Activated T-cell treated with anti-CD3 and anti-CD28 coated beads, Interleukin-2, amount 50 U/mL, for 4 hours (primary cell): ENCODE results near the gene CAMKMT. TPM values are rescaled to one million over a fixed set of nuclear protein-coding genes. Genes with fewer than 3 reads are reported as not detected.

ENCODE experiments used
- ATAC-seq, 2 donors: fragments of 200-7000 bp; cut with Tn5 transposase; one replicate each; pipeline ENCODE4 v1.10.0; 2021
- DNase-seq: peaks from one replicate; pipeline ENCODE4 v3.0.0-alpha.2; 2020
- H3K27me3 Mint-ChIP-seq: one replicate; pipeline ENCODE4 v1.8.0; 2021; ENCODE audit warnings: low read depth, mixed read lengths
- H3K36me3 Mint-ChIP-seq: one replicate; pipeline ENCODE4 v1.8.0; 2022; ENCODE audit warnings: mixed read lengths; ENCODE audit not compliant: insufficient read depth
- H3K4me1 Mint-ChIP-seq: one replicate; pipeline ENCODE4 v1.8.0; 2021; ENCODE audit warnings: low read depth, mixed read lengths
- H3K4me3 Mint-ChIP-seq: one replicate; pipeline ENCODE4 v1.8.0; 2021; ENCODE audit warnings: mild to moderate bottlenecking, moderate library complexity, mixed read lengths
- H3K9me3 Mint-ChIP-seq: one replicate; pipeline ENCODE4 v1.8.0; 2021; ENCODE audit warnings: mixed read lengths
- total RNA-seq, 3 donors: library from RNA; stranded (reverse); gene quantifications; one replicate each; pipeline ENCODE4 v1.2.1, GENCODE V29; 2021

CAMKMT gene
- total RNA-seq, 3 donors from 2014 or later: 9.5 to 12.3 (median 10.0) TPM

- Mint-ChIP-seq H3K4me3 (no peak overlapping the region), H3K9me3 (no peaks in the 10 kb centered on the region), H3K27me3 (no peaks in the 10 kb centered on the region), H3K4me1 (no peaks in the 10 kb centered on the region), H3K36me3 (peaks cover 16% of the 10 kb centered on the region)
- ATAC-seq: no peak
- no peak for DNase-seq
These were observed 167.7 kb downstream of the CAMKMT start for GRCh38 chr2:44529448-44529847.

- H3K4me1 Mint-ChIP-seq: no peaks in the 10 kb centered on the region
- H3K27me3 Mint-ChIP-seq: no peaks in the 10 kb centered on the region
- ATAC-seq (no peak), DNase-seq (no peak)
- H3K36me3 Mint-ChIP-seq: peaks cover 14% of the 10 kb centered on the region
- H3K4me3 Mint-ChIP-seq: no peak overlapping the region
- no peaks in the 10 kb centered on the region for H3K9me3 Mint-ChIP-seq
These were observed 169.5 kb downstream of the CAMKMT start for GRCh38 chr2:44531289-44531688.

DNA sequence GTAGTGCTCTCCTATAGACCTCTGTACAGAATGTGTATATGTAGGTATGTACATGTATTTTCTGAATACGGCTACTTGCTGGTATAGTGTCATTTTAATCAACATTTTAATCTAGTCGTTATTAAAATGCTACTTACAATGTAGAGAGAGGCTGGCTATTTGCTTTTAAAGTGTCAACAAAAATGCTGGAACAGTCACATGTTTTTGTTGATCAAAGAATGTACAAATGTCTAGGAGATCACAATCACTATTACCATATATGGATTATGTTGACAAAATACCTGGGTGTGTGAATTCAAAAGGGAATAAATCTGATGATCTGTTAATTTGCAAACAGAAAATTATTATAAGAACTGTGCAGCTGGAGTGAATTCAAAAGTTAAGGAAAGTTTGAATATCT is 170.3 kb downstream of the CAMKMT start:
- Mint-ChIP-seq H3K36me3 (peaks cover 14% of the 10 kb centered on the region), H3K27me3 (no peaks in the 10 kb centered on the region), H3K4me1 (no peaks in the 10 kb centered on the region), H3K4me3 (no peak overlapping the region), H3K9me3 (no peaks in the 10 kb centered on the region)
- no peak for DNase-seq
- no peak for ATAC-seq

- no peak for DNase-seq
- no peaks in the 10 kb centered on the region for H3K4me1 Mint-ChIP-seq
- peaks cover 13% of the 10 kb centered on the region for H3K36me3 Mint-ChIP-seq
- ATAC-seq: no peak
- H3K27me3 Mint-ChIP-seq: no peaks in the 10 kb centered on the region
- no peak overlapping the region for H3K4me3 Mint-ChIP-seq
- H3K9me3 Mint-ChIP-seq: no peaks in the 10 kb centered on the region
These were observed 171.8 kb downstream of the CAMKMT start for GRCh38 chr2:44533508-44533907.

DNA sequence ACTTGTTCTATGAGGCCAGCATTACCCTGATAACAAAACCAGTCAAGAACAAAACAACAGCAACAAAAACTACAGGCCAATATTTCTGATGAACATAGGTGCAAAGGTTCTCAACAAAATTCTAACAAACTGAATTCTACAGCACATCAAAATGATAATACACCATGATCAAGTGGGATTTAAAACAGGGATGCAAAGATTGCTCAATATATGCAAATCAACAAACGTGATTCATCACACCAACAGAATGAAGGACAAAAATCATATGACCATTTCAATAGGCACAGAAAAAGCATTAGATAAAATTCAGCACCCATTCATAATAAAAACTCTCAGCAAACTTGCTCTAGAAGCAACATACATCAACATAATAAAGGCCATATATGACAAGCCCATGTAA is 173.6 kb downstream of the CAMKMT start:
- ATAC-seq (no peak), DNase-seq (no peak)
- no peaks in the 10 kb centered on the region for H3K27me3 Mint-ChIP-seq
- no peaks in the 10 kb centered on the region for H3K9me3 Mint-ChIP-seq
- no peak overlapping the region for H3K4me3 Mint-ChIP-seq
- no peaks in the 10 kb centered on the region for H3K4me1 Mint-ChIP-seq
- H3K36me3 Mint-ChIP-seq: peaks cover 11% of the 10 kb centered on the region

DNA sequence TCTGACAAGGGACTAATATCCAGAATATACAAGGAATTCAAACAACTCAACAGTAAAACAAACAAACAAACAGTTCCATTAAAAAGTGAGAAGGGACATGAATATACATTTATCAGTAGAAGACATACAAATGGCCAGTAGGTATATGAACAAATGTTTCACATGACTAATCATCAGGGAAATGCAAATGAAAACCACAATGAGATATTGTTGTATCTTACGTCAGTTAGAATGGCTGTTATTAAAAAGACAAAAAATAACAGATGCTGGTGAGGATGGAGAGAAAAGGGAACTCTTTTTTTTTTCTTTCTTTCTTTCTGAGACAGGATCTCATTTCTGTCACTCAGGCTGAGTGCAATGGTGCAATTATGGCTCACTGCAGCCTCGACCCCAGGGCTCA is 175.5 kb downstream of the CAMKMT start:
- Mint-ChIP-seq H3K4me1 (no peaks in the 10 kb centered on the region), H3K4me3 (no peak overlapping the region), H3K27me3 (no peaks in the 10 kb centered on the region), H3K36me3 (peaks cover 9% of the 10 kb centered on the region), H3K9me3 (no peaks in the 10 kb centered on the region)
- no peak for DNase-seq
- no peak for ATAC-seq

DNA sequence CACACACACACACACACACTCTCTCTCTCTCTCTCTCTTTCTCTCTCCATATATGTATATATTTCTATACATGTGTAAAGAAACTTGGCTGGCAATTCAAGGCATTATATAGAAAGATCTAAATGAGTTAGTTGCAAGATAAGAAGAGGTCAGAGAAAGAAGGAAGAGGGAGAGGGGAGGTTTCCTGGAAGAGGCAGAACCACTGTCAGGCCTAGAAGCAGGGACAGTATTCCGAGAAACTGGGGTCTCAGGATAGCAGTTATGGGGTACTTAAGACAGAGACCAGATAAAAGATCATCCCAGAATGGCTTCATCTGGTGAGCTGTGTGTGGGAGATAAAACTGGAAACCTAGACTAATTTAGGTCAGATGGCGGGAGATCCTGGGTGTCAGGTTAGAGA is 180.8 kb downstream of the CAMKMT start:
- H3K9me3 Mint-ChIP-seq: no peaks in the 10 kb centered on the region
- H3K4me3 Mint-ChIP-seq: no peak overlapping the region
- DNase-seq (no peak), ATAC-seq (no peak)
- H3K36me3 Mint-ChIP-seq: peaks cover 2% of the 10 kb centered on the region
- H3K4me1 Mint-ChIP-seq: no peaks in the 10 kb centered on the region
- no peaks in the 10 kb centered on the region for H3K27me3 Mint-ChIP-seq

DNA sequence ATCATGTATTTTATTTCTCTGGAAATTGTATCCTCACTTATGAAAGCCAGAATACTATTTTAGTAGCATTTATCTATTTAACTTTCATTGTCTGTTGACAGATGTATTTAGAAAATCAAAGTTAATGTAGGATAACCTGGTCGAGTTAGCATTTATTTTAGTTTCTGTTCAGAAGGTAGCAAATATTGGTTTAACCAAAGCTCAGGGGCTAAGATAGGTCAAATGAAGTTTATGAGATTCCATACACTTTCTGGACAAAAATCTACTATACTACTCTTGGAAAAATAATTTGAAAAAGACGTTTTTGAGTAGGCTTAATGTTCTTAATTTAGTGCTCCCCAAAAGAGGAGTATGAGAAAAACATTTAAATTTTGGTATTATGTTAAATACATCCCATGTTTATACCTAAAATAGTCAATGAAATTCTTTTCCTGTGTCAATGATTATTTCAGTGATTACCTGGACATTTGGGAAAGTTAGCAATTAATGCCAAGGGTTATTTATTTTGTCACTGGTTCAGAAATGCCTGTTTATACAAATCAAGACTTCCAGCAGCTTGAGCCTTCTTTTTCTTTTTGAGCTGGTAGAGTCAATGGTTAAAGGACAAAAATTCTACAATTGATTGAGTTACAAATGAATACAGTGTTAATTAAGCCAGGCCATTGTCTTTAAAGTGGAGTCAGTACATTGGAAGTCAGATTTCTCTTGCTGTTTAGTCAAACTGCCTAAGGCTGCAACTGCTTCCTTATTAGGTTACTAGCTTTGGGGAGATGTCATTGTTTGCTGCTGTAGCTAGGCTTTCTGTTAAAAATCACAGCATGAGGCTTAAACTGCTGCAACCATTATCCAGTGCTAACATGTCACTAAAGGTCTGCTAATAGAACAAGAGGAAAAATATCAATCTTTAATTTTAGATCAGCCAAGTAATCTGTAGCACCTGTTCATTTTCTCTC is 182.3 kb downstream of the CAMKMT start:
- no peaks in the 10 kb centered on the region for H3K9me3 Mint-ChIP-seq
- H3K27me3 Mint-ChIP-seq: no peaks in the 10 kb centered on the region
- DNase-seq (no peak), ATAC-seq (no peak)
- no peak overlapping the region for H3K4me3 Mint-ChIP-seq
- H3K4me1 Mint-ChIP-seq: no peaks in the 10 kb centered on the region
- H3K36me3 Mint-ChIP-seq: peaks cover 7% of the 10 kb centered on the region

- H3K36me3 Mint-ChIP-seq: peaks cover 16% of the 10 kb centered on the region
- ATAC-seq: no peak
- H3K9me3 Mint-ChIP-seq: no peaks in the 10 kb centered on the region
- no peaks in the 10 kb centered on the region for H3K4me1 Mint-ChIP-seq
- no peak for DNase-seq
- no peak overlapping the region for H3K4me3 Mint-ChIP-seq
- no peaks in the 10 kb centered on the region for H3K27me3 Mint-ChIP-seq
These were observed 183.3 kb downstream of the CAMKMT start for GRCh38 chr2:44545005-44545404.

- no peaks in the 10 kb centered on the region for H3K27me3 Mint-ChIP-seq
- H3K36me3 Mint-ChIP-seq: peaks cover 22% of the 10 kb centered on the region
- ATAC-seq (no peak), DNase-seq (no peak)
- H3K4me1 Mint-ChIP-seq: peaks cover 3% of the 10 kb centered on the region
- no peak overlapping the region for H3K4me3 Mint-ChIP-seq
- no peaks in the 10 kb centered on the region for H3K9me3 Mint-ChIP-seq
These were observed 184.8 kb downstream of the CAMKMT start for GRCh38 chr2:44546459-44547127.

DNA sequence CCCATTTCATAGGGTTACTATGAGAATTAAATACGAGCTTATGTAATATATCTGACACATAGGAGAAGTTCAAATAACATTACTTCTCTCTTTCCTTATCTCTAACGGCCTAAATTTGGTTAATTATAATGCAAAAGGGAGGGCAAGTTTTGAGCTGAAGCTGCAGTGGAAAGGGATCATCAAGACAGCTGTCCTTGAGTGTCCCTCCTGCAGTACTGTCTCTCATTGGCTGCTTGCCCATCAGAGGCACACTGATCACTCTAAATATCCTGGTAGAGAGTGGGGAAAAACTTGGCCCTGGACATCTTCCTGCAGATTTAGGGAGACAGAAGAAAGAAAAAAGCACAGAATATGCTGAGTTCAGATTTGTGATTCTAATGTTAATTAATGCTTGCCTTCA is 186.0 kb downstream of the CAMKMT start:
- no peak for ATAC-seq
- H3K4me1 Mint-ChIP-seq: peaks cover 3% of the 10 kb centered on the region
- no peak for DNase-seq
- H3K36me3 Mint-ChIP-seq: peaks cover 22% of the 10 kb centered on the region
- H3K4me3 Mint-ChIP-seq: no peak overlapping the region
- H3K27me3 Mint-ChIP-seq: no peaks in the 10 kb centered on the region
- no peaks in the 10 kb centered on the region for H3K9me3 Mint-ChIP-seq

DNA sequence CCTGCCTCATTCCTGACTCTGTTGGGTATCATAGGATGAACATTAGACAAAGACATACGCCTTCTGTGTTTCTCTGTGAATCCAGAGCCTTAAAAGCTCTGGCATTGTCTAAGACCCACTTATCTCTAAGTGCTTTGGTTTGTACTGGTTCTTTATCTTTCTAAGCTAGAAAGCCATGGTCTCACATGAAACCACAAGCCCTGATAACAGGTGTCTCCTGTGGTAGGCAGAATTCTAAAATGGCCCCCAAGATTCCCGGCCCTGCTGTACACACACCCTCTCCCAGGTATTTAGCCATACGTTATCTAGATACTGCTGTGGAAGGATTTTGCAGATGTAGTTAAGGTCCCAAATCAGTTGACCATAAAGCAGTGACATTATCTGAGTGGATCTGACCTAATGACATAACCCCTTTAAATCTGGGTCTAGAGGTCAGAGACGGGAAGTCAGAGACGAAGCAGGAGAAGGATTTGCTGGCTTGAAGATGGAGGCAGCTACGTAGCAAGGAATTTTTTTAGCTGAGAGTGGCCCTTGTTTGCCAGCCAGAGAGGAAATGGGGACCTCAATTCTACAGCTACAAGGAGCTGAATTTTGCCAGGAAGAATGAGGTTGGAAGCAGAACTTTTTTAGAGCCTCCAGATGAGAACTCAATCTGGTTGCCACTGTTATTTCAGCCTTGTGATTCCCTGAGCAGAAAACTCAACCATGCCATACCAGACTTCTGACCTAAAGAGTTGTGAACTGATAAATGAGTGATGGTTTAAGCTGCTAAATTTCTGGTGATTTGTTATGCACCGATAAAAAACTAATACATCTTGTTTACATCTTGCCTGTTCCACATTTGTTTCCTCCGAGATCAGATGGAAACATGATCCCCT is 186.7 kb downstream of the CAMKMT start:
- no peaks in the 10 kb centered on the region for H3K9me3 Mint-ChIP-seq
- no peak overlapping the region for H3K4me3 Mint-ChIP-seq
- no peaks in the 10 kb centered on the region for H3K27me3 Mint-ChIP-seq
- H3K4me1 Mint-ChIP-seq: peaks cover 3% of the 10 kb centered on the region
- DNase-seq (no peak), ATAC-seq (no peak)
- H3K36me3 Mint-ChIP-seq: peaks cover 22% of the 10 kb centered on the region

- Mint-ChIP-seq H3K4me1 (peaks cover 3% of the 10 kb centered on the region), H3K36me3 (peaks cover 25% of the 10 kb centered on the region), H3K4me3 (no peak overlapping the region), H3K27me3 (no peaks in the 10 kb centered on the region), H3K9me3 (no peaks in the 10 kb centered on the region)
- DNase-seq (no peak), ATAC-seq (no peak)
These were observed 187.3 kb downstream of the CAMKMT start for GRCh38 chr2:44549099-44549471.

GRCh38 chr2:44549856-44550255 is 188.1 kb downstream of the CAMKMT start:
- Mint-ChIP-seq H3K36me3 (peaks cover 25% of the 10 kb centered on the region), H3K27me3 (no peaks in the 10 kb centered on the region)

More at GRCh38 chr2:44549856-44550255, 188.1 kb downstream of the CAMKMT start:
- ATAC-seq (no peak), DNase-seq (no peak)
- H3K4me3 Mint-ChIP-seq: no peak overlapping the region
- peaks cover 3% of the 10 kb centered on the region for H3K4me1 Mint-ChIP-seq
- no peaks in the 10 kb centered on the region for H3K9me3 Mint-ChIP-seq
